Measurements from ENCODE around the gene PSMD9. TPM values are rescaled to one million over a fixed set of nuclear protein-coding genes. Genes with fewer than 3 reads are reported as not detected.
"Not testable (repeated sequence)": the region's sequence is repeated elsewhere in the genome, so short reads cannot be mapped to it uniquely, and the experiment has no call there.

PSMD9 gene
- total RNA-seq, 1 experiment from 2014 or later: 66.0 TPM

DNA sequence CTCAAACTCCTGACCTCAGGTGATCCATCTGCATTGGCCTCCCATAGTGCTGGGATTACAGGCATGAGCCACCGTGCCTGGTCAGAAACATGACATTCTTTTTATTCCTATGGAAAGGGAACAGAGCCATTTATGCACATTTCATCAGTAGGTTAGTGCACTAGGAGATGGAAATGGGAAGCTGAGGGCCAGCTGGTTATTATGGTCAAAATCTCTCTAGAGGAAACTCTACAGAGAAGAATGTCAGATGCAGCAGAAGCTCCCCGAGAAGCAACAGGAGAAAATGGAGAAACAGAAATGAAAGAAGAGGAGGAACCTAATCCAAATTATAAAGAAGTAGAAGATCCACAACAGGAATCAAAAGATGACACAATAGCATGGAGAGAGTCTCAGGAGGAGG lies 32.5 kb downstream of the PSMD9 start:
- CTCF ChIA-PET: no interaction called here
- H3K4me1 Mint-ChIP-seq (ENCODE audit: low read depth, unreplicated experiment): peaks cover 30% of the 10 kb centered on the region
- H3K36me3 Mint-ChIP-seq (ENCODE audit: insufficient read depth, unreplicated experiment): peaks cover 15% of the 10 kb centered on the region
- no peak overlapping the region for H3K27ac Mint-ChIP-seq (ENCODE audit: unreplicated experiment)
- intact Hi-C loops (cut with micrococcal nuclease; ENCODE audit: unreplicated experiment): no loop called here
- DNase-seq: no peak
- H3K4me3 Mint-ChIP-seq (ENCODE audit: low read depth, unreplicated experiment): no peak overlapping the region
- no TSS peak for BruUV-seq (replicated peaks)
- no peaks in the 10 kb centered on the region for H3K9me3 Mint-ChIP-seq (ENCODE audit: low read depth, unreplicated experiment)
- H3K27me3 Mint-ChIP-seq (ENCODE audit: unreplicated experiment): no peaks in the 10 kb centered on the region
- TF ChIP-seq, protein P1, sequence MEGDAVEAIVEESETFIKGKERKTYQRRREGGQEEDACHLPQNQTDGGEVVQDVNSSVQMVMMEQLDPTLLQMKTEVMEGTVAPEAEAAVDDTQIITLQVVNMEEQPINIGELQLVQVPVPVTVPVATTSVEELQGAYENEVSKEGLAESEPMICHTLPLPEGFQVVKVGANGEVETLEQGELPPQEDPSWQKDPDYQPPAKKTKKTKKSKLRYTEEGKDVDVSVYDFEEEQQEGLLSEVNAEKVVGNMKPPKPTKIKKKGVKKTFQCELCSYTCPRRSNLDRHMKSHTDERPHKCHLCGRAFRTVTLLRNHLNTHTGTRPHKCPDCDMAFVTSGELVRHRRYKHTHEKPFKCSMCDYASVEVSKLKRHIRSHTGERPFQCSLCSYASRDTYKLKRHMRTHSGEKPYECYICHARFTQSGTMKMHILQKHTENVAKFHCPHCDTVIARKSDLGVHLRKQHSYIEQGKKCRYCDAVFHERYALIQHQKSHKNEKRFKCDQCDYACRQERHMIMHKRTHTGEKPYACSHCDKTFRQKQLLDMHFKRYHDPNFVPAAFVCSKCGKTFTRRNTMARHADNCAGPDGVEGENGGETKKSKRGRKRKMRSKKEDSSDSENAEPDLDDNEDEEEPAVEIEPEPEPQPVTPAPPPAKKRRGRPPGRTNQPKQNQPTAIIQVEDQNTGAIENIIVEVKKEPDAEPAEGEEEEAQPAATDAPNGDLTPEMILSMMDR (IDR thresholded peaks at IDR 0.05; ENCODE audit: unreplicated experiment): no peak

DNA sequence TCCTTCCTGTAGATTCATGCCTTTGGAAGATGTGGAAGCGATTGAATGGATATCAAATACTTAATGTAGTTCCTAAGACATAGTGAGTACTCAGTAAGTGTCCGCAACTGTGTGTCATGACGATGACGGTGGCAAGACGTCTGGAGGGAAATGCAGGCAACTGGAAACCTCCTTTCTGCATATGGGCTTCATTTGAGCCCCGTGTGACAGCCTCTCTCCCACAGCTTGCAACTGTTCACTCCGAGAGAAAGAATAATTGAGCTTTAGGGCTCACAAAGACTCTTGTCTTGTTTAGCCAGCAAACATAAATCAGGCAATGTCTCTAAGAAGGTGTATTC lies 36.7 kb downstream of the PSMD9 start:
- no peak for DNase-seq
- CTCF ChIA-PET: interaction anchor here (1.3 kb wide), 1 partner anchor 22 kb away, joined by 3 read pairs; no protein-coding TSS in a partner anchor
- no peaks in the 10 kb centered on the region for H3K9me3 Mint-ChIP-seq (ENCODE audit: low read depth, unreplicated experiment)
- H3K27me3 Mint-ChIP-seq (ENCODE audit: unreplicated experiment): no peaks in the 10 kb centered on the region
- BruUV-seq (replicated peaks): no TSS peak
- H3K27ac Mint-ChIP-seq (ENCODE audit: unreplicated experiment): no peak overlapping the region
- H3K36me3 Mint-ChIP-seq (ENCODE audit: insufficient read depth, unreplicated experiment): no peaks in the 10 kb centered on the region
- H3K4me1 Mint-ChIP-seq (ENCODE audit: low read depth, unreplicated experiment): peaks cover 30% of the 10 kb centered on the region
- TF ChIP-seq, protein P1 (IDR thresholded peaks at IDR 0.05; ENCODE audit: unreplicated experiment): no peak
- H3K4me3 Mint-ChIP-seq (ENCODE audit: low read depth, unreplicated experiment): no peak overlapping the region
- intact Hi-C loops (cut with micrococcal nuclease; ENCODE audit: unreplicated experiment): no loop called here

DNA sequence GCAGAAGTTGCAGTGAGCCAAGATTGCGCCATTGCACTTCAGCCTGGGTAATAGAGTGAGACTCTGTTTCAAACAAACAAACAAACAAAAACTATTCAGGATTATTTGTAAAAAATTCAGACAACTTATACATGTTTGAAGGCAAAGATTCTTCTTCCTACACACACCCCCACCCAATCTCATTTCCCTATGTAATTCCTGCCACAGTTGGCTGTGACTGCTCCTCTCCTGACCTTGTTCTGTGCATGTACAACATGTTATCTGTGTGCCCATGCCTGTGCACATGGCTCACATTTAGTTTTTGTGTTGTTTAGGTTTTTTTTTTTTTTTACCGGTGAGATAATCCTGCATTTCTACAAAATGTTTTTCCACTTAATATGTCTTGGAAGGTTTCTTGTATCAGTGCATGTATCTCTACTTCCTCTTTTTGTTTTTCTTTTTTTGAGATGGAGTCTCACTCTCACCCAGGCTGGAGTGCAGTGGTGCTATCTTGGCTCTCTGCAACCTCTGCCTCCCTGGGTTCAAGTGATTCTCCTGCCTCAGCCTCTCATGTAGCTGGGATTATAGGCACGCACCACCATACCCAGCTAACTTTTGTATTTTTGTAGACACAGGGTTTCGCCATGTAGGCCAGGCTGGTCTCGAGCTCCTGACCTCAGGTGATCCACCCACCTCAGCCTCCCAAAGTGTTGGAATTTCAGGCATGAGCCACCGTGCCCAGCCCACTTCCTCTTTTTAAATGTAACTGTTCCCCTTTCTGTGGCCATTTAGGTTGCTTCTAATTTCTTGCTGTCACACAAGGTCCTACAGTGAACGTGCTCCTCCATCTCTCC lies 38.5 kb downstream of the PSMD9 start:
- Mint-ChIP-seq H3K4me1 (ENCODE audit: low read depth, unreplicated experiment) (peaks cover 30% of the 10 kb centered on the region), H3K27ac (ENCODE audit: unreplicated experiment) (no peak overlapping the region), H3K27me3 (ENCODE audit: unreplicated experiment) (no peaks in the 10 kb centered on the region), H3K9me3 (ENCODE audit: low read depth, unreplicated experiment) (no peaks in the 10 kb centered on the region), H3K36me3 (ENCODE audit: insufficient read depth, unreplicated experiment) (no peaks in the 10 kb centered on the region), H3K4me3 (ENCODE audit: low read depth, unreplicated experiment) (no peak overlapping the region)
- BruUV-seq (replicated peaks): no TSS peak
- DNase-seq: no peak
- TF ChIP-seq, protein P1 (IDR thresholded peaks at IDR 0.05; ENCODE audit: unreplicated experiment): no peak
- CTCF ChIA-PET: interaction anchor here (0.7 kb wide), 1 partner anchor 65 kb away, joined by 3 read pairs; no protein-coding TSS in a partner anchor
- intact Hi-C loops (cut with micrococcal nuclease; ENCODE audit: unreplicated experiment): no loop called here

DNA sequence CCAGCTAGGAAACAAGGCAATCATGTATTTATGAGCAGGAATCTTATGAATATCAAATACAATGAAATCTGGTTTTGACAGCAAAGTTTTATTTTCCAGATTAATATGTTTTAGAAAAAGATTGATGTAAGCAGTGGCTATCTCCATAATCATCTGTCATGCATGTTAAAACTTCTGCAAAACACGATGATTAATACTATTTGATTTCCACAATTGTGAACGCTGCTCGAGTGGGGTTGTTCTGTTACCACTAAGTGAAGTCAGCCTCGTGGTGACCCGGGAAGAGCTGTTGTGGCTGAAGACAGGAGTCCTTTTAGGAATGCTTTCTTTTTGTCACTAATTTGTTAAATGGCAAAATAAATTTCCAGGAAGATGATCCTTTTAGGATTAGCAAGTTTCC lies 39.2 kb downstream of the PSMD9 start:
- intact Hi-C loops (cut with micrococcal nuclease; ENCODE audit: unreplicated experiment): no loop called here
- peaks cover 30% of the 10 kb centered on the region for H3K4me1 Mint-ChIP-seq (ENCODE audit: low read depth, unreplicated experiment)
- no peaks in the 10 kb centered on the region for H3K9me3 Mint-ChIP-seq (ENCODE audit: low read depth, unreplicated experiment)
- CTCF ChIA-PET: no interaction called here
- H3K4me3 Mint-ChIP-seq (ENCODE audit: low read depth, unreplicated experiment): no peak overlapping the region
- no peaks in the 10 kb centered on the region for H3K36me3 Mint-ChIP-seq (ENCODE audit: insufficient read depth, unreplicated experiment)
- BruUV-seq (replicated peaks): no TSS peak
- no peak overlapping the region for H3K27ac Mint-ChIP-seq (ENCODE audit: unreplicated experiment)
- TF ChIP-seq, protein P1 (IDR thresholded peaks at IDR 0.05; ENCODE audit: unreplicated experiment): no peak
- no peaks in the 10 kb centered on the region for H3K27me3 Mint-ChIP-seq (ENCODE audit: unreplicated experiment)
- DNase-seq: no peak

DNA sequence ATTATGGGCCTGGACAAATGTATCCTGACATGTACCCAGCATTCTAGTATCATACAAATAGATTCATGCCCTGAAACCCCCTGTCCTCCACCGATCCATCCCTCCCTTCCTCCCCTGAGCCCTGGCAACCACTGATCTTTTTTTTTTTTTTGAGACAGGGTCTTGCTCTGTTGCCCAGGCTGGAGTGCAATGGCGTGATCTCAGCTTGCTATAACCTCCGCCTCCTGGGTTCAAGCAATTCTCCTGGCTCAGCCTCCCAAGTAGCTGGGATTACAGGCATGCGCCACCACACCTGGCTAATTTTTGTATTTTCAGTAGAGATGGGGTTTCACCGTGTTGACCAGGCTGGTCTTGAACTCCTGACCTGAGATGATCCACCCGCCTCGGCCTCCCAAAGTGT lies 41.0 kb downstream of the PSMD9 start:
- H3K9me3 Mint-ChIP-seq (ENCODE audit: low read depth, unreplicated experiment); BruUV-seq (replicated peaks); H3K36me3 Mint-ChIP-seq (ENCODE audit: insufficient read depth, unreplicated experiment); DNase-seq; H3K4me3 Mint-ChIP-seq (ENCODE audit: low read depth, unreplicated experiment); intact Hi-C loops (cut with micrococcal nuclease; ENCODE audit: unreplicated experiment); H3K27ac Mint-ChIP-seq (ENCODE audit: unreplicated experiment); CTCF ChIA-PET; H3K27me3 Mint-ChIP-seq (ENCODE audit: unreplicated experiment): not testable (repeated sequence)
- peaks cover 22% of the 10 kb centered on the region for H3K4me1 Mint-ChIP-seq (ENCODE audit: low read depth, unreplicated experiment)
